Duodenal mucosa (tissue), 2 donors: ENCODE measurements around the gene TBC1D9B.

Source experiments
- H3K27ac ChIP-seq: one replicate; pipeline ENCODE4 v1.7.0; 2013; ENCODE audit warnings: low read depth, low read length
- H3K27me3 ChIP-seq, 2 donors: one replicate each; pipeline ENCODE4 v1.7.0; 2013; ENCODE audit warnings: low read length in 2 of 2, control low read depth in 1 of 2; ENCODE audit not compliant: insufficient read depth in 2 of 2, control insufficient read depth in 1 of 2
- H3K36me3 ChIP-seq, 2 donors: one replicate each; pipeline ENCODE4 v1.7.0; 2013; ENCODE audit warnings: low read length in 2 of 2, control low read depth in 1 of 2; ENCODE audit not compliant: insufficient read depth in 2 of 2, control insufficient read depth in 1 of 2
- H3K4me1 ChIP-seq, 2 donors: one replicate each; pipeline ENCODE4 v1.7.0; 2013; ENCODE audit warnings: low read length in 2 of 2, control low read depth in 1 of 2; ENCODE audit not compliant: insufficient read depth in 2 of 2, control insufficient read depth in 1 of 2
- H3K4me3 ChIP-seq, 2 donors: one replicate each; pipeline ENCODE4 v1.7.0; 2013; ENCODE audit warnings: low read length in 2 of 2, low read depth in 1 of 2
- H3K9ac ChIP-seq, 2 donors: one replicate each; pipeline ENCODE4 v1.7.0; 2013; ENCODE audit warnings: low read length in 2 of 2, low read depth in 1 of 2
- H3K9me3 ChIP-seq, 2 donors: one replicate each; pipeline ENCODE4 v1.7.0; 2013; ENCODE audit warnings: low read length in 2 of 2, control low read depth in 1 of 2; ENCODE audit not compliant: control insufficient read depth in 1 of 2

Gene TBC1D9B

DNA sequence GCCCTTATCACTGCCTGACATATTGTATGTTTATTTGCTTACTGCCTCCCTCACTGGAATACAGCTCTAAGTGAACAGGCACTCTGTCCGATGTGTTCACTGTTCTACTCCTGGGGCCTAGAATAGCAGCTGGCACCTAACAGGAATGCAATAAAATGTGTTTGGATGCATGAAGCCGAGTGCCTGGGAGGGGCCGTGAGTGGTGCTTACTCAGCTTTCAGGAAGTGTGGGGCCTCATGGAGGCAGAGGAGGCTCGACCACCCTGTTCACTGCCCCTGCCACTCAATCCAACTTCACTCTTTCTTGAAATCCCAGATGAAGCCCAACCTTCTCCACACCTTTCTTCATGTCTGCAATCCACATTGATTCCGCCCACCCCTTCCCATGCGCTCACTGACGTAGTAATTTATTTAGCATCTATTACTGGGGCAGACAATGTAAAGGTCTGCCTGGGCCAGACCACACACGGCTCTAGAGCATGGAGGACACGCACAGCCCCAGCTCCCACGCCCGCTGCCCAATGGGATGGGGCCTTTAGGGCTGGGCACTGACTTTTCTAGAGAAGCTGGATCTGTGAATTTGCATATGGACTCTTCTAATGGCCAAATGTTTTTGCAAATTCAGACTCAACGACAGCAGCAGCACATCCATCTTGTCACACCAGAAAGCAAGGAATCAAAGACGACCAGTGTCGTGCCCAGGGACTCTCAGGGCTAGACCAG is 21.3 kb downstream of the TBC1D9B start:
- no peak overlapping the region for H3K27ac ChIP-seq
- H3K36me3 ChIP-seq: peaks cover 62 to 82% of the 10 kb centered on the region in 2 donors
- H3K4me1 ChIP-seq: no peaks in the 10 kb centered on the region
- H3K9me3 ChIP-seq: peaks cover 12 to 14% of the 10 kb centered on the region in 2 donors
- H3K27me3 ChIP-seq: no peaks in the 10 kb centered on the region
- H3K9ac ChIP-seq: no peak overlapping the region
- no peak overlapping the region for H3K4me3 ChIP-seq

GRCh38 chr5:179885491-179886090 is 22.1 kb downstream of the TBC1D9B start:
- Histone ChIP-seq H3K4me1 (no peaks in the 10 kb centered on the region), H3K27ac (no peak overlapping the region), H3K9me3 (peaks cover 12 to 14% of the 10 kb centered on the region in 2 donors), H3K9ac (no peak overlapping the region), H3K27me3 (no peaks in the 10 kb centered on the region), H3K36me3 (peaks cover 55 to 82% of the 10 kb centered on the region in 2 donors), H3K4me3 (no peak overlapping the region)

DNA sequence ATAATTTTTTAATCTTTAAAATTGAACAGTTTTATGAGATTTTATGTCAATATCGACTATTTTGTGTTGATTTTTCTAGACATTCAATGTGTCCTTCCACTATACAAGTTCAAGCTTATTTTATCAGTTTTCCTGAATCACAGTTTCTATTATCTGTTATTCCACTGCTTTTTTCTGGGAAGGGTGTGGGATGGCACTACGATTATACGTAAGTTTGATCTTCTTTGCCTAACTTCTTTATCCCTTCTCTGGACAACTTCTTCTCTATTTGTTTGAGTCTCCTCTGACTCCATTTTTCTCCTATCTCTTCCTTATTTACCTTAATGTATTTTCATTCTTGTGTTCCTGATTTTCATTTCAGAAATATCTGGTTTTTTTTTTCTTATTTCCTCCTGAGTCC is 24.5 kb downstream of the TBC1D9B start:
- H3K9me3 ChIP-seq: peaks cover 12 to 14% of the 10 kb centered on the region in 2 donors
- no peak overlapping the region for H3K9ac ChIP-seq
- H3K27ac ChIP-seq: no peak overlapping the region
- peaks cover 57 to 81% of the 10 kb centered on the region in 2 donors for H3K36me3 ChIP-seq
- H3K4me3 ChIP-seq: no peak overlapping the region
- no peaks in the 10 kb centered on the region for H3K4me1 ChIP-seq
- no peaks in the 10 kb centered on the region for H3K27me3 ChIP-seq

DNA sequence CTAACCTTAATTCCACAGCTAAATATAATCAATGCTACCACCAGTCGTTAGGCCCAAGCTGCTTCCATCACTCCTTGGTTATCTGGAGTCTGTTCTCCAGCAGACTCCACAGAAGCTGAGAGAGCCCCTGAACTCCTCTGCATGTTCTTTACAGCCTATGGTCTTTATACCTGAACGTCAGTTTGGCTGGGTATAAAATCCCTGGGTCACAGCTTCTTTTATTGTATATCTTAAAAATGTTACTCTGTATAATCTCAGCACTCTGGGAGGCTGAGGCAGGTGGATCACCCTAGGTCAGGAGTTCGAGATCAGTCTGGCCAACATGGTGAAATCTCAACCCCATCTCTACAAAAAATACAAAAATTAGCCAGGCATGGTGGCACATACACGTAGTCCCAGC is 25.4 kb downstream of the TBC1D9B start:
- Histone ChIP-seq H3K4me3 (no peak overlapping the region), H3K36me3 (peaks cover 53 to 79% of the 10 kb centered on the region in 2 donors), H3K27ac (no peak overlapping the region)

GRCh38 chr5:179880848-179881590 is 26.7 kb downstream of the TBC1D9B start:
- H3K9ac ChIP-seq: no peak overlapping the region
- H3K4me1 ChIP-seq: no peaks in the 10 kb centered on the region
- H3K36me3 ChIP-seq: peaks cover 51 to 76% of the 10 kb centered on the region in 2 donors
- no peaks in the 10 kb centered on the region for H3K27me3 ChIP-seq
- H3K9me3 ChIP-seq: peaks cover 12 to 14% of the 10 kb centered on the region in 2 donors
- H3K4me3 ChIP-seq: no peak overlapping the region
- no peak overlapping the region for H3K27ac ChIP-seq

More for the DNA sequence above, 25.4 kb downstream of the TBC1D9B start:
- H3K9ac ChIP-seq: no peak overlapping the region
- H3K27me3 ChIP-seq: no peaks in the 10 kb centered on the region
- H3K4me1 ChIP-seq: no peaks in the 10 kb centered on the region
- peaks cover 12 to 14% of the 10 kb centered on the region in 2 donors for H3K9me3 ChIP-seq

DNA sequence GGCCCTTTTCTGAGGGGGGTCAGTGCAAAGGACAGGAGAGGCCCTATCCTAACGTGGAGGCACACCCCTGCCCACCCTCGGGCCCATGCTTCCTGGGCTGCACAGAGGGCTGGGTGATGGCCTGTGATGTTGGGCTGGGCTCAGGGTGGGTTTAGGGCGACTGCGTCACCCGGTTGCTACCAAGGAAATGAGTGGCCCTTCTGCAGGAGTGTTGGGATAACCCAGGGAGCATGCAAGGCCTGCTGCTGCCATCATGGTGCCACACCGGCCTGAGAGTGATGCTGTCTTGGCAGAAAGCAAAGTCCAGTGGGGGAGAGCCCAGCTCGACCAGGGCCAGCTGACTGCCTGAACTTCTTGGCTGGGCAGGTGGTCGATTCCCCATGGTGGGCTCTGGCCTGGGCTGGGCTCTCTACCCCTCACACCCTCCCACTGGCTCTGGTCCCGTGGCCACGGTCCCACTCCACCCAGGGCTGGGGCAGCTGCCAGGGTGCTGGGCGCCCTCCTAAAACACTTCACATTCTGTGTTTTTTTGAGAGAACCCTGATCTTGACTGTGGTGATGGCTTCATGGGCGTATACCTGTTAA is 27.5 kb downstream of the TBC1D9B start:
- Histone ChIP-seq H3K27ac (no peak overlapping the region), H3K4me1 (no peaks in the 10 kb centered on the region), H3K4me3 (no peak overlapping the region), H3K9me3 (peaks cover 12 to 14% of the 10 kb centered on the region in 2 donors), H3K36me3 (peaks cover 50 to 77% of the 10 kb centered on the region in 2 donors), H3K9ac (no peak overlapping the region), H3K27me3 (no peaks in the 10 kb centered on the region)

GRCh38 chr5:179879690-179880010 is 28.0 kb downstream of the TBC1D9B start:
- H3K27me3 ChIP-seq: no peaks in the 10 kb centered on the region
- peaks cover 49 to 78% of the 10 kb centered on the region in 2 donors for H3K36me3 ChIP-seq
- H3K4me3 ChIP-seq: no peak overlapping the region

DNA sequence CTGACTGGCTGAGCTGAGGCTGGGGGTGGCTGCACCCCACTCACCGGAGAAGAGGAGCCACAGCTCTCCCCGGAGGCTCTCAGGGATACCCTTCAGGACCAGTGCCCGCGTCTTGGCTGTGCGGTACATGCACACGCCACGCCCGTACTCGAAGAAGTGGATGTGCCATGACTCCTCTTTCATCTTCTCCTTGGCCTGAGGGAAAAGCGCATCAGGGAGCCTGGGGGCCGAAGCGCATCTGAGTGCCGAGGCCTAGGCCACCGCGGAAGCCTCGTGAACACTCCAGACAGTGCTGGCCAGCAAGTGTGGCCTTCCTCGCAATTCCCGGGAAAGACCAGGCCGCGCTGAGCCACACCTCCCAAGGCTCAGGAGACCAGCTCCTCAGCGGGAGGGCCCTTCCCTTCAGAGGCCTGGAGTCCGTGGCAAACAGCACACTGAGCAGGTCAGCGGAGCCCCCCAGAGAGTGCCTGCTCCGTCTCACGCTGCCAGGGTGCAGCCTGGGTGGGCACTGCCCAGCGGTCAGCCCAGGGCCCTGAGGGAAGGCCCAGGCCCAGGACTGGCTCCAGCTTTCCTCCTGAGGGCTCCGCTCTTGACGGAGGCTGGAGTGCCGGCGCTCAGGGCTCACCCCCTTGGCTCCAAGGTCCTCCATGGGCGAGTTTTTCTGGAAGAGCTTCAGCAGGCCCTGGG is 28.6 kb downstream of the TBC1D9B start:
- no peak overlapping the region for H3K4me3 ChIP-seq
- peaks cover 49 to 78% of the 10 kb centered on the region in 2 donors for H3K36me3 ChIP-seq

More at GRCh38 chr5:179879690-179880010, 28.0 kb downstream of the TBC1D9B start:
- Histone ChIP-seq H3K27ac (no peak overlapping the region), H3K9me3 (peaks cover 12 to 14% of the 10 kb centered on the region in 2 donors), H3K9ac (no peak overlapping the region), H3K4me1 (no peaks in the 10 kb centered on the region)

DNA sequence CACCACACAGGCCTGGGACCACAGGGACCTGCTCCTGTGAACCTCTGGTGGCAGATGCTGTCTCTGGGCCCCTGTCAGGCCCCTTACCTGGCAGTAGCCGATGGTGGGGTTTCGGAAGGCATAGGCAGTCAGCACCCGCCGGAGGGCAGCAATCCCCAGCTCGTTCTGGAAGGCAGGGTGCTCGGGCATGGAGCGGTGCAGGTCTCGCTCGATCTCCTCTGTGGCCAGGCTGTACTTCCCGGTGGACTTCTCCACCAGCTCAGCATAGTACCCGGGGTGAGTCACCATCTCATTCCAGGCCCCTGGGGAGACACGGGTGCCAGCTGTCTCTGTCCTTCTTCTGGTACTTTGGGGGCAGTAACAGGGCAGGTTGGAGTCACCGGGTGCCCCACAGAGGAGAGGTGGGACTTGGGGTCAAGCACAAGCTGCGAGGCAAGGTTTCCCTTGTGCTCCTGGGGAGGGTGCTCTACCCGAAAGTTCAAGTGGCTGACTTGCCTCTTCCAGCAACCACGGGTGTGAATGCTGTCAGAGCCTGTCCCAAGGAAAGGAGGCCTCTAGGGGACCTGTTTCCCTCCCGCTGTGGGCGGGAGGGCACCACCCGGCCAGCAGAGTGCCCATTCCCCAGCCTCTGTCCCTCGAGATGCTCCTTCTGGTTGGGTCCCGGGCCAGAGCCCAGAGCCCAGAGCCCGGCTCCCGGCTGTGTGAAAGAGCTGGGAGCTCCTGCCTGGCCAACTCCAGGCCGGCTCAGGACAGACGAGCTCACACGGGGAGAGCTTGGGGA is 29.3 kb downstream of the TBC1D9B start:
- H3K36me3 ChIP-seq: peaks cover 49 to 78% of the 10 kb centered on the region in 2 donors
- no peaks in the 10 kb centered on the region for H3K4me1 ChIP-seq
- no peaks in the 10 kb centered on the region for H3K27me3 ChIP-seq
- H3K27ac ChIP-seq: no peak overlapping the region
- H3K9ac ChIP-seq: no peak overlapping the region
- H3K4me3 ChIP-seq: no peak overlapping the region
- H3K9me3 ChIP-seq: peaks cover 7 to 10% of the 10 kb centered on the region in 2 donors

More for the DNA sequence above, 28.6 kb downstream of the TBC1D9B start:
- H3K27me3 ChIP-seq: no peaks in the 10 kb centered on the region
- H3K4me1 ChIP-seq: no peaks in the 10 kb centered on the region
- H3K27ac ChIP-seq: no peak overlapping the region
- H3K9me3 ChIP-seq: peaks cover 12 to 14% of the 10 kb centered on the region in 2 donors
- H3K9ac ChIP-seq: no peak overlapping the region
